Umbilical cord (tissue), 2 donors: Measurements from ENCODE around the gene GALNT9. TPM values are rescaled to one million over a fixed set of nuclear protein-coding genes. Genes with fewer than 3 reads are reported as not detected.

Experiments used
- DNase-seq: peaks from one replicate; pipeline ENCODE4 v3.0.0-alpha.2; 2015; ENCODE audit warnings: low spot score
- total RNA-seq: library from RNA; depleted of rRNA; stranded (reverse); fragments of >200 nt; gene quantifications from one replicate; pipeline ENCODE4 v1.2.3, GENCODE V29; 2014; ENCODE audit warnings: low replicate concordance; ENCODE audit not compliant: insufficient read depth

Gene GALNT9
- total RNA-seq, 1 donor from 2014 or later, result 1.9 TPM

DNA sequence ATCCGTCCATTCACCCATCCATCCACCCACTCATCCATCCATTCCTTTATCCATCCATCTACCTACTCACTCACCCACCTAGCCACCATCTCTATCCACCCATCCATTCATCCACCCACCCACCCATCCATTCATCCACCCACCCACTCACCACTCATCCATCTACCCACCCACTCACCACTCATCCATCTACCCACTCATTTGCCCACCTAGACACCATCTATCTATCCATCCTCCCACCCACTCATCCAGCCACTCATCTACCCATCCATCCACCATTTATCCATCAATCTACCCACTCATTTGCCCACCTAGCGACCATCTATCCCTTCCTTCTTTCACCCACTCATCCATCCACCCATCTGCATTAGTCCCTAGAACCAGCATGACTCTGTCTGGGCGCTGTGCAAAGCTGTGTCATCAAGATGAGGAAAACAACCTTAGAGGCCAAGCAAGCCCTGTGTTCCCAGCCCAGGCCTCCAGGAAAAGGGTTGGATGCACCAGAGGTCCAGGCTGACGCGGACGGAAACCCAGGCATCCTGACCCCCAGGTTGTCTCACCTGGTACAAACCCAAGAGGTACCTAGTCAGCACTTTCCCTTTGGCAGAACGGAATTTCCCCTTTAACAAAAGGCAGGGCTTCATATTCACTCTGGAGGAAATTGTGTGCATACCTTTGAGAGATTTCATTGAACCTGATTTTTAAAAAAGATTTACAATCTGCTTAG lies 111.4 kb downstream of the GALNT9 start:
- DNase-seq, result no peak

DNA sequence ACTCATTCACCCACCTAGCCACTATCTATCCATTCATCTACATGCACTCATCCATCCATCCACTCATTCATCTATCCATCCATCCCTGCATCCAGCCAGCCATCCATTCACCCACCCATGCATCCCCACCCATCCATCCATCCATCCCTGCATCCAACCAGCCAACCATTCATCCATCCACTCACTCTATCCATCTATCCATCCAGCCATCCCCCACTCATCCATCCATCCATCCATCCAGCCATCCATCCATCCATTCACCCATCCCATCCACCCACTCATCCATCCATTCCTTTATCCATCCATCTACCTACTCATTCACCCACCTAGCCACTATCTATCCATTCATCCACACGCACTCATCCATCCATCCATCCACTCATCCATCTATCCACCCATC lies 112.0 kb downstream of the GALNT9 start:
- no peak for DNase-seq

DNA sequence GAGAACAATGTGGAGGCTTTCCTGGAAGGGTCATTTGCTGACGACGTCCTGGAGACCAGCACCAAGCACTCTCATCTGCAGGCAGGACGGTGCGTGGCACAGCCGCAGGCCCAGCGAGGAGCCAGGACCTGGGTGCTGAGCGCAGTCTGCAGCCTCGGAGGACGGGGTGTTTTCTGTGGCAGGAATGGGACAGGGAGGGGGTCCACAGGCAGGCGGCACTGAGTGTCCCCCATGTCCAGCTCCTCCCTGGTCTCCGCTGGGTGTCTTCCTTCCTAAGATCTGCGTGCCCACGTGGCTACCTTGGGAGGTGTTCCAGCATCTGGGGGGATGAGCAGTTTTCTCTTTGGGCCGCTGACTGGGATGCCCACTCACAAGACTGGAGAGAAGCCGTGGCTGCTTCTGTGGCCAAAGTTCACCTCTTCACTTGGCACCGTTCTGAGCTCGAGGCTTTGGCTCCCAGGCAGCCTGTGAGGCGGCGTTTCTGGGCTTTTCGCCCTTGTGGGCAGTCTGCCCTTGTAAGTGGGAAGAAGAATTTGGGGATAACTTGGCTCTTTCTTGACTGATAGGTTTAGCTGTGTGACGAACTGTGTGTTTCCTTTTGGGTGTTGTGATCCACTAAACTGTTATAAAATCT lies 112.9 kb downstream of the GALNT9 start:
- no peak for DNase-seq

DNA sequence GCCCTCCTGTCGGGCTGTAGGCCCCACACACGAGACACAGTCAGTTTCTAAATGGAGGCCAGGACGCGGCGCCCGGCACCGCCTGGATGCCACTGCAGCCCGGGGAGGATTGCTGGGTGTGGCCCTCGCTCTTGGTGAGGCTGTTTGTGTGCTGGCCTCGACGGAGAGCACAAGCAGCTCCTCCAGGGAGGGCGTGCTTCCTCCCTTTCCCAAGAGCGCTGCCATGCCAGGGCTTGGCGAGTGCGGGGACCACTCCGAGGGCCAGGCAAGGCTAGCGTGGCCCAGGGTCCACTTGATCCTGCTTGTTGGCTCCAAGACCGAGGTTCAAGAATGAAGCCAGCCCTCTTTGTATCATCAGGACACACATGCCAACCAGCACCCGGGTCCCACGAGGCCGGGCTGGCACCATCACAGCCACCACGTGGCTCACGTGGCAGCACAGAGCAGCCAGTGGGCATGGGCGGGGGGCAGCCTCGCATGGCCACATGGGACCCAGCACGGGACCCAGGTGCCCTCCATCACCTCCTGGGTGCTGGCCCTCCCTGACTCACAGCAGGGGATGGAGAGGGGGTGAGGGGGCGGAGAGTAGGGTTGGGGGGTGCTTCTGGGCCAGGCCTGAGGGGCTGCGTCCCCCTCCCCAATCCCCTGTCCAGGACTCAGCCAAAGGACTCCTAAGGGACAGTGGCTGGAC lies 113.9 kb downstream of the GALNT9 start:
- DNase-seq, result no peak

DNA sequence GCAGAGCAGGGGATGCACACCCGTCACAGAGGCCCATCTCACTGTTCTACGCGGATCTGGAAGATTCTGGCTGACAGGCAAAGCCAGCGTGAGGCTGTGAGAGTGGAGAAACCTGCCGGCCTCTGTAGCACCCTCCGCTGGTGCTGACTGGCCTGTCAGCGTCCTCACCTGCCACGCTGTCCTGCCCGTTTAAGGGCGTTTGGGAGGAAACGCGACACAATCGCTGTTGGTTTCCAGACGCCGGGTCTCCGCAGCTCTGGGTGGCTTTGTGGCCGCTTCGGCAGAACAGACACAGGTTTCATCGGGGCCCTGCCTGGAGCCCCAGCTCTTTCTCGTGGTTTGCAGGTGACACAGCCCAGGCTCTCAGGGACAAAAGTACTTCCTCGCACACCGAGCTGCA lies 114.5 kb downstream of the GALNT9 start:
- no peak for DNase-seq

DNA sequence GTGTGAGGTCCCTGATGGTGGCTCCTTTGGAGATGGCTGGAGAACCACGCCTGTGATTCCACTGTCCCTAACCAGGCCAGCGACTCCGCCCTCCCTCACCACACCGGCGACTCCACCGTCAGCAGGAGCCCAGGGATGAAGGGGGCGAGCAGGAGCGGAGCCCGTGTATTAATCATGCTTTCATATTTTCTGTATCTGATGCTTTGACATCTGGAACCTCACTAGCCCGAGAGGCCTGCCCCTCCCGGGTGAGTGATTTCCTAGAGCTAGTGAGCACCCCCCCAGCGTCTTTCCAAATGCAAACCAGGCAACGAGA lies 115.3 kb downstream of the GALNT9 start:
- DNase-seq, result no peak

DNA sequence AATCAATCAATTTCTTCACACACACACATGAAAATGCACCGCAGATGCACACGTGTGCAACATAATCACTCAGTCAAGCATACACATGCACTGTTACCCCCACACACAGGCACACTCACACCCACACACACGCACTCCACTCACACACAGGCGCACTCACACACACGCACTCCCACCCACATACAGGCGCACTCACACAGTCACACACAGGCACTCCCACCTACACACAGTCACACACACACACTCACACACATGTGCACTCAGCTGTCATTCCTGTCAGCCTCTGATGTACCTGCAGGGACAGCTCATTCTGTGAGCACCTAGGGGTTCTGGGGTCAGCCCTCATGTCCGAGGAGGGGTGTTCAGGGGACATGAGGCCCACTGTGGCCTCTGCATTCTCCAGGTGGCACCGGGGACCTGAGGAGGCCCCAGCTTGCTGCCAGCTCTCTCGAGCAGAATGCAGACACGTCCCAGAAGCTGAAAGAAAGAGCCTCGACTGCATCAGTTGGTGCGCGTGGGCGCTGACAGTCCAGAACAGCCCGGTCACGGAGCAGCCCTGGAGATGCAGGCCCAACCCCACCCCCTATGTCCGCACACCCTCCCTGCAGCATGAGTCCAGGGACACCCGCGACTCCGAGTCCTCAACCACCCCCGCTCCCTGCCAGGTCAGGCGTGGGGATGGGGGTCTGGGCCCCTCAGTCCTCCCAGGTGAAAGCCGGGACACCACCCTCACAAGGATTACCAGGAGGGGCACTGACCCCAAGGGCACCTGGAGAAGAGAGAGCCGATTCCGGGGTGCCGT lies 115.8 kb downstream of the GALNT9 start:
- DNase-seq, result no peak

DNA sequence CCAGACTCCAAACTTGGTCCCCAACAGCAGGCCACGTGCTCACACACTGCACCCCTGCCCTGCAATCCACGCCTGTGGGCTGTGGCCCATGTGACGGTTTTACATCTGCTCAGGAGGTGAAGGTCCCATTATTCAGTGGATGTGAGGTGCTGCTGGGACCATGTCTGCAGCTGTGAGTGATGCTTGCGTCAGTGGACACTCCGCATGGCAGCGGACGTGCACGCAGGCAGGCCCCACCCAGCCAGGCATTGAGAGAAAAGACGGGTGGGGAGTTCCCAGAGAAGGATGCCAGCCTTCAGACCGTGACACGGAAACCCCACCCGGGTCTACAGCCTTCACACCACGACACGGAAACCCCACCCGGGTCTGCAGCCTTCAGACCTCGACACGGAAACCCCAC lies 117.6 kb downstream of the GALNT9 start:
- DNase-seq, result no peak

DNA sequence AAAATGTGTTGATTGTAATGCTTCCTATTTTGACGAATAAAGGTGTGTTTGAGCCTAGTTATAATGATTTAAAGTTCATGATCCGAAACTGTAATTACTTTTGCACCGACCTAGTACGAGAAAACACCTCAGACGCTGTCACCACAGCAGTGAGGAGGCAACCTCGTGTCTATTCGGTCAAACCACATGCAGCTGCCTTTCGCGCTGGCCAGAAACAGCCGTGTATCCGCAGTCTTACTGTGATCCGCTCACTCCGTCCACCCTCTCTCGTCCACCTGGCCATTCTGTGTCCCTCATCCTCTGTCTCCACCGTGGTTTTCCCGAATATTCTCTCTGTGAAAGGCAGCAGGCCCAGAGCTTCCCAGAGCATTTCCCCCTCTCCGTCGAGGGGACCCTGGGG lies 118.1 kb downstream of the GALNT9 start:
- no peak for DNase-seq

DNA sequence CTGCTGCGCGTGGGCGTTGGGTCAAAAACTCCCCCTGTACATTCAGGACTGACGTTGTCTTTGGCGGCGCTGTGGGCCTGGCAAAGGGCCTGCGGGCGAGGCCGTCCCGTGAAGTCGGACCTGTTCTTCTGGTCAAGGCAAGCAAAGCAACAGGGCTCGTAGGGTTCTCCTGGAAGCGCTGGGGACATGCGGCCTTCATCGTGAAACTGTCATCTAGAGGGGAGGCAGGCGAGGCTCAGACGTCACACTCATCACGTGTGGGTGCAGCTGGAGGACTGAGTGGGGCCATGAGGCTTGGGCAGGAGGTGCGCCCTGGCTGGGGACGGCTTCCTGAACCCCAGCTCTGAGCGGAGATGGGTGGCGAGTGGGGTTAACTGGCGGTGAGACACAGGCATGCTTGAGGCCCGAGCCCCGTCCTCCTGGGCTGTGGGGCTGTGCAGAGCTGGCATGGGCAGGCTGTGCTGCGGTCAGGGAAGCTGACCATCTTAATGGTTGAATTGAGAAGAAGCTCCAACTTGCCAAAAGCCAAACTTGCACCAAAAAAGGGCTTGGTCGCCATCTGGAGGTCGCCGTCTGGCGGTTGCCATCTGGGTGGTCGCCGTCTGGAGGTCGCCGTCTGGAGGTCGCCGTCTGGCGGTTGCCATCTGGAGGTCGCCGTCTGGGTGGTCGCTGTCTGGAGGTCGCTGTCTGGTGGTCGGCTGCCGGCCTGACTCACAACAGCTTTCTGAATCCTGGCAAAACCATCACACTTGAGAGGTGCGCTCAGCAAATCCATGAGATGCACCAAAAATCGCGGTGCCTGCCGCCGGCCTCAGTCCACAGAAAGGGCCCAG lies 119.0 kb downstream of the GALNT9 start:
- no peak for DNase-seq

DNA sequence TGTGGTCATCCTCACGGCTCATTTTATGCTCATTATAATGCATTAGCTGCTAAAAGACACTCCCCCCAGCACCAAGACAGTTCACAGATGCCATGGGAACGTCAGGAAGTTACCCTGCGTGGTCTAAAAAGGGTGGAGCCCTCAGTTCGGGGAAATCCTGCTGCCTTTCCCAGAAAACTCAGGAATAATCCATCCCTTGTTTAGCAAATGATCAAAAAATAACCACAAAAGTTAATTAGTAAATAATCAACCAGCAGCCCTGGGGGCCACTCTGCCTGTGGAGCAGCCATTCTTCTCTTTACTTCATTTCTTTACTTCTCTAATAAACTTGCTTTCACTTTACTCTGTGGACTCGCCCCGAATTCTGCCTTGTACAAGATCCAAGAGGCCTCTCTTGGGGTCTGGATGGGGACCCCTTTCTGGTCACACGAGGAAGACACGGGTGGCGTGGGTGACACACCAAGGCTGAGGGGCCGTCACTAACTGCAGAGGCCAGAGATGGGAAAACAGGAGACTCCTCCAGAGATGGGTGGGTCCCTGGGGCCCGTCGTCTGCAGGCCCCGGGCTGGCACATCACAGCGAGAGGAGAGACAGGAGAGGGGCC lies 119.7 kb downstream of the GALNT9 start:
- DNase-seq, result no peak

DNA sequence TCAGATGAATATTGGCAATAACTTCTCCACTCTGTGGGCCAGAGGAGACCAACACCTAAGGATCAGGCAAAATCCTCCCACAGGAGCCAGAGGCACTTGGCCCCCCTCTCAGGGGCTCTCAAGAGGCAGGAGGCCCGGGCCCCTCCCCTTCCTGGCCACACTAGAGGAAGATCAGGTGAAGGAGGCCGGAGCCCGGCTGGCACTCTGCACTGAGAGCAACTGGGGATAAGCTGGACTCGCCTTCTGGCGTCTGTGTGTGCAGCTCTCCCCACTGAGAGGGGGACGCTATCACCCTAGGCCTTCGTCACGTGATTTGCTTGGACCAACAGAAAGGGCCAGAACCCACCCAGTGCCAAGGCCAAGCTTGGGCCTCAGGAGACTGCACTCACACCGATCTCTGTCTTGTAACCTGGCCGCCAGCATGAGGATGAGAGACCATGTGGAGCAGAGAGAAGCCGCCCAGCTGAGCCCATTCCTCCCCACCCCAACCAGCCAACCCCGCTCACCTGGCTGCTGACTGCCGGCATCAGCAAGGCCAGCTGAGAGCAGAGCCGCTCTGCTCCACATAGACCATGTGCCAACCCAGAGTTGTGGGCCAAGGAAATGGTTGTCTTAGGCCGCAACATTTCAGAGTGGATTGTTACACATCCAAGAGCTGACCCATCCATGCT lies 121.1 kb downstream of the GALNT9 start:
- DNase-seq, result no peak

DNA sequence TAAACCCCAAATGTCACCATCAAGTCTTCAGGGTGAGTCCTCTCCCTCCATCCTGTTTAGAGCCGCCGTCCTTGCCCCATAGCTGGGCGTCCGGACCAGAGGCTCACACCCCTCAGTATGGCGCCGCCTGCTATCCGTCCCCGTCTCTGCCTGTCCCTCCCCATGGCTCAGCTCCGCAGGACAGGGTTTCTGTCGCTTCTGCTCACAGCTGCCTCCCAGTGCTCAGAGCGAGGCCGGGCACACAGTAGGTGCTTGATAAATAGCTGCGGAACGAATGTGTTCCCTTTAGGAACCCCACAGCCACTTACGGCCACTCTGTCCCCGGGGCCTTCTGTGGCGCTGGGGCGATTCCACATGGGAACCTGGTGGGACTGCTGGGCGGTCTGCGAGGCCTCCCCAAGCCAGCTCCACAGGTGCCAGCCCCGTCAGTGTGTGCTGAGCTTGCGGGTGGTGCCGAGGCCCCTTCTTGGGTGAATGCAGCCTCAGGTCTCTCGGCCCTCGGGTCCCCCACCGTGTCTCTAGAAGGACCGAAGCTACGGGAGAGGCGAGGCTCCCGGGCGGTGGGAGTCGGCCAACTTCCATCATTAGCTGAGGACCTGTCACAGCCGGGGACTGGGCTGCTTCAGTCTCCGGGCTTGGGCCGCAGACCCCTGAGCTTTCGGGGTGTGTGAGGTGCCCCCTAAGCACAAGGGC lies 122.2 kb downstream of the GALNT9 start:
- DNase-seq, result no peak

DNA sequence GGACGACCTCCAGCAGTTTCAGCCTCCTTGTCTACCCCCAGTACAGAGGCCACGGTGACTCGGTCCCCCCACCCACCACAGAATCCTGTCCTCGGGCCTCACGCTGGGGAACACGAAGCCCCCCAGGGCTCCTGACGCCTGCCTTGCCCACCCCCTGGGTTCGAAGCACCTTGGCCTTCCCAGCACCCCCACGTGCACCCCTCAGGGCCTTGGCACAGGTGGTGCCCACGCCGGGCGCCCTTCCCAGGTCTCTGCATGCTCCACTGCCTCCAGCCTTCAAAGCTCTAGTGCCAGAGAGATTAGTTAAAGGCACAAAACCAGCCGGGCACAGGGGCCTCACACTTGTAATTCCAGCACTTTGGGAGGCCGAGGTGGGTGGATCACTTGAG lies 123.3 kb downstream of the GALNT9 start:
- DNase-seq, result no peak

DNA sequence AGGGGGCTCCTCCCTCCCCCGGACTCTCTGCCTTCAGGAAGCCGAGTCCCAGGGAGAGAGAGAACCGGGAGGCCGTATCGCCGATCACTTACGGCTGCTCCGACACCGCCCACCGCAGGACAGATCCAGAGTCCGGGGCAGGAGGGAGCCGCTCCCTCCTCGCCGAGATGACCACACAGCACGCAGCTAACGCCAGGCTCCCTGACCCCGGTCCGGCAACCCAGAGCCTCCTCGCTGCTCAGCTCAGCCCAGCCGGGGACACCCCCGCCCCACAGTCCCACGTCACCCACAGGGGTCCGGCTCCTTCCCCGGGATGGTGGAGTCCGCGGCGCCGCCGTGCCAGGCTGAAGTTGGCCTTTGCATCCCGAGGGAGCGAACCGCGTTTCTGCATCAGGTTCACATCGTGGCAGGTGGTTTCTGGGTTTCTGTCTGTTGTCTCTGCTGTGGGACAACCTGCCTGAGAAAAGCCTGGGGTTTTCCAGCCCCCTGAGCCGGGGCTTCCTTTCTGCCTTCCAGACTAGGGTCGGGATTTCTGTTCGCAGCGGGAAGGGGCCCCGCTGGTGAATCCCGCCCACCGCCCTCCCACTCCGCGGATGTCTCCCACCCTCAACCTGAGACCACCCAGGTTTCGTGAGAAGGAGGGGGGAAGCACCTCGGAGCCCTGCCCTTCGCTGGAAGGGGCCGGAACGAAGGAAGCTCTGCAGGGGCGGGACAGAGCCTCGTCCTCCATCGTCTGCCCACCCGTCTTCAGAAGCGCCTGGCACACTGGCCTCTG lies 123.9 kb downstream of the GALNT9 start:
- no peak for DNase-seq

DNA sequence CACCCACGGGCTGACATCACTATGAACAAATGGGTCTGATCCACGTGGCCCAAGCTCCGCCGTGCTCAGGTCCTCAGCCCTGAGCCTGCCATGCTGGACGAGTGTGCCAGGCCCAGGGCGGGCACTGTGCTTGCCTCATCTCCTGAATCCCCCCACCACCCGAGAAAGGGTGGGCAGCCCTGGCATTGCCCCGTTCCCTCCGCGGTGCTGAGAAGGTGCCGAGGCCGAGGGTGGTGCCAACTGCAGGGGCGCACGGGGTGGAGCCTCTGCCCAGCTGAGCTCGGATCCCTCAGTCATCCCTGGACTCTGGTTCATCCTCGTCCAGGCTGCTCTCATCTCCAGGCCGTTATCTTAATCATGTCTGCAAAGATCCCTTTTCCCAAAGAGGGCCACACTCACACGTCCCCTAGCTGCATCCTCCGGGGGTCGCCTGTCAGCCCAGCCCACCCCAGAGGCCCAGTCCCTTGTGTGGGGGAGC lies 124.6 kb downstream of the GALNT9 start:
- DNase-seq, result no peak

DNA sequence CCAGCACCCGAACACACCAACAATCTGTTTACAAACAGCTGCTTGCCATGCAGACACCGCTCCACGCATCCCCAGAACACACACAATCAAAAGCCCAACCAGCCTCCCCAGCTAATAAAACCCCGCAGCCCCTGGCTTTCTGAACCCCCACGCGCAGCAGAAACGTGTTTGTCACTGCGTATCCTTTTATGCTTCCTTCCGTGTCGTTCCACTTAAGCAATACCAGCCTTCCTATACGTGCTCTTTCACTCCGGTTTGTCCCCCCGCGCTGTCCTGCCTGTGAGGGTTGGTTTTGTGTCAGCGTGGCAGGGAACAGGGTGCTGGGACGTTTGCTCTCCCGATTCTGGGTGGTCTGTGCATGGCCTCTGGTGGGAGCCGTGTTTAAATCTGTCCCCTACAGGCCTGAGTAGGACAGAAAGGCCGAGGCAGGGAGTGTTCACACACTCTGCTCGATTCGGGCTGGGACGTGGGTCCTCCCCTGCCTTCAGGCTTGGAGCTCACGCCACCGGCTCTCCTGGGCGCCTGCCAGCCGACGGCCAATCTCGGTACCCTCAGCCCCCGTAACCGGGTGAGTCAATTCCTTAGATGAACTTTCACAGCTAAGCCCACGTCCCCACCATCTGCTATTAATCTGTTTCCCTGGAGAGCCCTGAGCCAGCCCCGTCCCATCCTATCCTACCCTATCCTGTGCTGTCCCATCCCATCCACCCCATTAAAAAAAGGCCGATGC lies 125.2 kb downstream of the GALNT9 start:
- no peak for DNase-seq
